ENCODE measurements around the gene ALAS2. TPM values are rescaled to one million over a fixed set of nuclear protein-coding genes. Genes with fewer than 3 reads are reported as not detected.
A peak's percentile ranks its signal among the peaks of the same experiment; 100 is the strongest.
"Not testable (repeated sequence)": the region's sequence is repeated elsewhere in the genome, so short reads cannot be mapped to it uniquely, and the experiment has no call there.

Gene ALAS2
- total and polyA plus RNA-seq, 8 donors: 0.14 to 0.97 (median 0.30) TPM

DNA sequence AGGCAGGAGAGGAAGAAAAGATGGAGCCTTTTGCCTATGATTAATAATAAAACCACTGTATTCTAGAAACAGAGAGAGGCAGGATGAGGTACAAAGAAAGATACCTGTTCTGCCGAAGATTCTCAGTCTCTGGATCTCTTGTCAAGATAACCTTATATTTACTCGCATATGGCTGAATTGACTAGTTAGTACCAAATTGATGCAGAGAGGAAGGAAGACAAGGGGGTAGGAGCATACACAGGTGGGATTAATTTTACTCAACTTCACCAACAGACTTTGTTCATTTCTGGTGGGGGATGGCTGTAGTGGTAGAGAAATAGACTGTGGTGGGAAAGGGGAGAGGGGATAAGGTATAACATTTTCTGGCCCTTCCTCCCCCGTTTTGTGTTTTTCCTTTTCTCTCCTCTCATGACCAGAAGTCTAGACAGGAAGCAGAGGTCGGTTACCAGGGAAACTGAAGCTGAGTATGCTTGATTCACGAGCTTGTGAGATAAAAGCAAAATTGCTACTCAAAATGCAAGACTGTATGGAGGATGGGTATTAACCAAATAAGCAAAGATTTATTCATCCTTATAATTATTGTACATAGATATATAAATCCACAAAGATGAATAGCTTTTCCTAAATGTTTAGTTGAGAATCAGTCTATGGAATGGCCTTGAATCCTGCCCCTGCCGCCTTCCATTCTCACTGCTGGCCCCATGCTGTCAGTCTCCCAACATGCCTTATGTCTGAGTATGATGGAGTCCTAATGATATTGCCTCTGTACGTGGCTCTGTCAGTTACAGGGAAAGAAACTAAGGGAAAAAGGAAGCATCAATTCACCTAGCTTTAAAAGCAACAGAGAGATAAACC lies 26.3 kb upstream of the ALAS2 start:
- TF ChIP-seq, protein P1, sequence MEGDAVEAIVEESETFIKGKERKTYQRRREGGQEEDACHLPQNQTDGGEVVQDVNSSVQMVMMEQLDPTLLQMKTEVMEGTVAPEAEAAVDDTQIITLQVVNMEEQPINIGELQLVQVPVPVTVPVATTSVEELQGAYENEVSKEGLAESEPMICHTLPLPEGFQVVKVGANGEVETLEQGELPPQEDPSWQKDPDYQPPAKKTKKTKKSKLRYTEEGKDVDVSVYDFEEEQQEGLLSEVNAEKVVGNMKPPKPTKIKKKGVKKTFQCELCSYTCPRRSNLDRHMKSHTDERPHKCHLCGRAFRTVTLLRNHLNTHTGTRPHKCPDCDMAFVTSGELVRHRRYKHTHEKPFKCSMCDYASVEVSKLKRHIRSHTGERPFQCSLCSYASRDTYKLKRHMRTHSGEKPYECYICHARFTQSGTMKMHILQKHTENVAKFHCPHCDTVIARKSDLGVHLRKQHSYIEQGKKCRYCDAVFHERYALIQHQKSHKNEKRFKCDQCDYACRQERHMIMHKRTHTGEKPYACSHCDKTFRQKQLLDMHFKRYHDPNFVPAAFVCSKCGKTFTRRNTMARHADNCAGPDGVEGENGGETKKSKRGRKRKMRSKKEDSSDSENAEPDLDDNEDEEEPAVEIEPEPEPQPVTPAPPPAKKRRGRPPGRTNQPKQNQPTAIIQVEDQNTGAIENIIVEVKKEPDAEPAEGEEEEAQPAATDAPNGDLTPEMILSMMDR (IDR thresholded peaks at IDR 0.05): no peak
- Histone ChIP-seq H3K4me1 (no peaks in the 10 kb centered on the region), H3K36me3 (no peaks in the 10 kb centered on the region), H3K4me3 (no peak overlapping the region), H3K27ac (no peak overlapping the region), H3K27me3 (peaks cover 0 to 6% (median 0%) of the 10 kb centered on the region in 4 donors), H3K9me3 (no peaks in the 10 kb centered on the region)
- 17 to 28% methylated on average over 7 of the region's 7 CpGs for WGBS, 2 donors
- intact Hi-C loops (cut with DNase I): no loop called here
- FAIRE-seq: no peak
- no peak for DNase-seq
- peak in 3 of 4 donors; percentile 42 to 64 (median 60) for ATAC-seq

DNA sequence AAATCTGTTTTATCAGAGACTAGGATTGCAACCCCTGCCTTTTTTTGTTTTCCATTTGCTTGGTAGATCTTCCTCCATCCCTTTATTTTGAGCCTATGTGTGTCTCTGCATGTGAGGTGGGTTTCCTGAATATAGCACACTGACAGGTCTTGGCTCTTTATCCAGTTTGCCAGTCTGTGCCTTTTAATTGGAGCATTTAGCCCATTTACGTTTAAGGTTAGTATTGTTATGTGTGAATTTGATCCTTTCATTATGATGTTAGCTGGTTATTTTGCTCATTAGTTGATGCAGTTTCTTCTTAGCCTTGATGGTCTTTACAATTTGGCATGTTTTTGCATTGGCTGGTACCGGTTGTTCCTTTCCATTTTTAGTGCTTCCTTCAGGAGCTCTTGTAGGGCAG lies 19.8 kb upstream of the ALAS2 start:
- H3K27me3 ChIP-seq; DNase-seq; ATAC-seq; H3K9me3 ChIP-seq; H3K4me1 ChIP-seq; H3K27ac ChIP-seq; H3K4me3 ChIP-seq; intact Hi-C loops (cut with DNase I); H3K36me3 ChIP-seq; FAIRE-seq: not testable (repeated sequence)
- WGBS, 2 donors: 68 to 71% methylated on average over 2 of the region's 2 CpGs

DNA sequence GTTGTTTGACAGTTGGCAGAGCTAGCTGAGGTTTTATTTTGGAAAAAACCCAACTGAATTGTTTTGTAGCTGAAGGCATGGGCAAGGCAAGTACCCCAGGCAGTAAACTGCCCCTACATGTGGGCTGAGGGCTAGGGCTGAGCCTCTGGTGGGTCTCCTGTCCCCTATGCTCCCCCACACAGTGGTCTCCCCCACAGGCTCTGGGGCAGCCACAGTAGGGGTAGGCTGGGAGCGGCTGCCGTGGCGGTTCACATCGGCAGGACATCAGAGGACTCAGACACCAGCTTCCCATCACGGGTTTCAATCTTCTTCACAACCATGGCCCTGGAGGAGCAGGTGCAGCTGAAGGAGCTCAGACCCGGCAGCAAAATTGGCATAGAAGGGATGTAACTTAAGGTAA lies 10.7 kb upstream of the ALAS2 start:
- ATAC-seq: no peak
- FAIRE-seq: no peak
- 89 to 90% methylated on average over 6 of the region's 6 CpGs for WGBS, 2 donors

DNA sequence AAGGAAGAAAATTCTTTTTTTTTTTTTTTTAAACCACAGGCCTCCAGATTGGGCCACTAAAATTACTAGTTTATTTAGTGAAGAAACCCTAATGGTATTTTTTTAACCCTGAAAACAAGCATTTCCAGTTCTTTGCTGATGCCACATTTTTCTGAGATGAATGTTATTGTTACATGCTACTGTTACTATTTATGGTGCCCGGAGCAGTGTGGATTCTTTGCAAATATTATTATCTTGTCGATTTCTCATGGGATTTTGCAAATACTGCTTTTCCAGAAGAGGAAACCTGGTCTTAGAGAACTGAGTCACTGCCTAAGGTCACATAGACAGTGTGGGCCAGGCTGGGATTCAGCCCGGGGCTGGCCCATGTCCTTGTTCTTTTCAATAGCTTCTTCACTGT lies 8.7 kb upstream of the ALAS2 start:
- ATAC-seq (no peak), FAIRE-seq (no peak), DNase-seq (no peak)
- 58 to 77% methylated on average over 3 of the region's 3 CpGs for WGBS, 2 donors
- Histone ChIP-seq H3K27me3 (peaks cover 0 to 1% (median 0%) of the 10 kb centered on the region in 4 donors), H3K27ac (no peak overlapping the region), H3K36me3 (no peaks in the 10 kb centered on the region), H3K4me1 (no peaks in the 10 kb centered on the region), H3K4me3 (no peak overlapping the region), H3K9me3 (no peaks in the 10 kb centered on the region)
- intact Hi-C loops (cut with DNase I): no loop called here
- TF ChIP-seq, protein P1 (IDR thresholded peaks at IDR 0.05): no peak

More for the DNA sequence above, 10.7 kb upstream of the ALAS2 start:
- H3K36me3 ChIP-seq: no peaks in the 10 kb centered on the region
- H3K9me3 ChIP-seq: no peaks in the 10 kb centered on the region
- no peaks in the 10 kb centered on the region for H3K4me1 ChIP-seq
- DNase-seq: no peak
- H3K27ac ChIP-seq: no peak overlapping the region
- H3K4me3 ChIP-seq: no peak overlapping the region
- TF ChIP-seq, protein P1 (IDR thresholded peaks at IDR 0.05): no peak
- intact Hi-C loops (cut with DNase I): no loop called here
- no peaks in the 10 kb centered on the region for H3K27me3 ChIP-seq

DNA sequence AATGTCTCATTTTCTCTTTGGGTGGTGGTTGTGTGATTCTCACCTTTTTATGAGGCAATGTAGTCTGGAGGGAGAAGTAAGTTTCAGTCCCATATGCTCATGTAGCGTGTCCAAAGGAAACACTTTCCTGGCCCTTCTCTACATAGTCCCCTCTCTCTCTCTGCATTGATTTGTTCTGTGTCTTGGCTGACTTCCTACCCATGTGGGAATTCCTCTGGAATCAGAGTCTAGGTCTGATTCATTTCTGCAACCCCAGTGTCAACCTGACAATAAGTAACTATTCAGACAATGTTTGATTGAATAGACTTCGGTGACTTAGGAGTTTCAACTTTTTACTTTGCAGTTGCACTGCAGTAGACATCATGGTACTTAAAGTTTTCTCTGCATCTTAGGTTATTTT lies 2.7 kb upstream of the ALAS2 start:
- no peaks in the 10 kb centered on the region for H3K36me3 ChIP-seq
- H3K4me1 ChIP-seq: no peaks in the 10 kb centered on the region
- whole genome bisulfite sequencing, 2 donors: 30 to 34% methylated on average over 2 of the region's 2 CpGs
- H3K27ac ChIP-seq: peak overlapping the region in 1 of 4 donors; percentile 19
- H3K27me3 ChIP-seq: peaks cover 0 to 7% (median 0%) of the 10 kb centered on the region in 4 donors
- H3K9me3 ChIP-seq: no peaks in the 10 kb centered on the region
- intact Hi-C loops (cut with DNase I): no loop called here
- ATAC-seq: peak in 3 of 4 donors; percentile 36 to 66 (median 60)
- TF ChIP-seq, protein P1 (IDR thresholded peaks at IDR 0.05): no peak
- DNase-seq: peak in 1 of 6 donors; percentile 15
- no peak overlapping the region for H3K4me3 ChIP-seq
- FAIRE-seq: peak; percentile 9
